HEK293T (cell line): ENCODE data around the gene BBC3.

Experiments
- CTCF ChIA-PET: fragments of 350-600 bp; formaldehyde crosslinking; extraction: SDS; loops from one replicate; lab custom pipeline; 2021; ENCODE audit warnings: antibody characterized with exemption, inconsistent platforms; lab: Yijun Ruan, JAX
- POLR2A ChIA-PET: fragments of 350-600 bp; formaldehyde crosslinking; extraction: SDS; loops from one replicate; lab custom pipeline; 2020; ENCODE audit warnings: antibody characterized with exemption, inconsistent platforms; lab: Yijun Ruan, JAX
- DNase-seq: peaks from one replicate; pipeline ENCODE4 v3.0.0; 2012; ENCODE audit warnings: mixed read lengths; ENCODE audit errors: extremely low spot score
- ARNT ChIP-seq: fragments of 450-650 bp; IDR thresholded peaks from 2 replicates; pipeline ENCODE4 v1.6.1; 2017; ENCODE audit warnings: mild to moderate bottlenecking
- BHLHE40 ChIP-seq: fragments of 450-650 bp; IDR thresholded peaks from 2 replicates; pipeline ENCODE4 v1.6.1; 2016; ENCODE audit warnings: mild to moderate bottlenecking, moderate library complexity, borderline replicate concordance
- CTBP1 ChIP-seq: fragments of 450-650 bp; IDR thresholded peaks from 2 replicates; pipeline ENCODE4 v1.6.1; 2016; ENCODE audit warnings: borderline replicate concordance
- ELF4 ChIP-seq: fragments of 450-650 bp; IDR thresholded peaks from 2 replicates; pipeline ENCODE4 v1.6.1; 2017; ENCODE audit warnings: antibody characterized with exemption
- FOXA1 ChIP-seq: fragments of 450-650 bp; IDR thresholded peaks from 2 replicates; pipeline ENCODE4 v1.6.1; 2016; ENCODE audit warnings: mild to moderate bottlenecking
- FOXK2 ChIP-seq: fragments of 450-650 bp; IDR thresholded peaks from 2 replicates; pipeline ENCODE4 v1.6.1; 2016; ENCODE audit warnings: mild to moderate bottlenecking
- FOXM1 ChIP-seq: fragments of 450-650 bp; IDR thresholded peaks from 2 replicates; pipeline ENCODE4 v1.6.1; 2017; ENCODE audit warnings: mild to moderate bottlenecking, borderline replicate concordance
- HDGF ChIP-seq: fragments of 450-650 bp; IDR thresholded peaks from 2 replicates; pipeline ENCODE4 v1.6.1; 2017; ENCODE audit warnings: antibody characterized with exemption, borderline replicate concordance
- L3MBTL2 ChIP-seq: fragments of 450-650 bp; conservative IDR thresholded peaks from 2 replicates; pipeline ENCODE4 v1.6.1; 2016; ENCODE audit warnings: mild to moderate bottlenecking
- LEF1 ChIP-seq: fragments of 450-650 bp; IDR thresholded peaks from 2 replicates; pipeline ENCODE4 v1.6.1; 2017; ENCODE audit warnings: mild to moderate bottlenecking, borderline replicate concordance
- NFRKB ChIP-seq: fragments of 450-650 bp; IDR thresholded peaks from 2 replicates; pipeline ENCODE4 v1.6.1; 2016; ENCODE audit warnings: mild to moderate bottlenecking, moderate library complexity
- SP1 ChIP-seq: fragments of 450-650 bp; IDR thresholded peaks from 2 replicates; pipeline ENCODE4 v1.6.1; 2017
- SUZ12 ChIP-seq: fragments of 450-650 bp; IDR thresholded peaks from 2 replicates; pipeline ENCODE4 v1.6.1; 2016; ENCODE audit warnings: mild to moderate bottlenecking
- TARDBP ChIP-seq: fragments of 450-650 bp; IDR thresholded peaks from 2 replicates; pipeline ENCODE4 v1.6.1; 2016
- ZNF384 ChIP-seq: fragments of 450-650 bp; IDR thresholded peaks from 2 replicates; pipeline ENCODE4 v1.6.1; 2016
- TF ChIP-seq, protein P1 (sequence below): fragments of 450-650 bp; IDR thresholded peaks from 2 replicates; pipeline ENCODE4 v1.6.1; 2016

The BBC3 gene

GRCh38 chr19:47260476-47260875, 29.5 kb upstream of the BBC3 start:
- no peak for DNase-seq
- POLR2A ChIA-PET: no interaction called here
- no peak for TF ChIP-seq FOXK2
- TF ChIP-seq FOXM1: no peak
- TF ChIP-seq, protein P1, sequence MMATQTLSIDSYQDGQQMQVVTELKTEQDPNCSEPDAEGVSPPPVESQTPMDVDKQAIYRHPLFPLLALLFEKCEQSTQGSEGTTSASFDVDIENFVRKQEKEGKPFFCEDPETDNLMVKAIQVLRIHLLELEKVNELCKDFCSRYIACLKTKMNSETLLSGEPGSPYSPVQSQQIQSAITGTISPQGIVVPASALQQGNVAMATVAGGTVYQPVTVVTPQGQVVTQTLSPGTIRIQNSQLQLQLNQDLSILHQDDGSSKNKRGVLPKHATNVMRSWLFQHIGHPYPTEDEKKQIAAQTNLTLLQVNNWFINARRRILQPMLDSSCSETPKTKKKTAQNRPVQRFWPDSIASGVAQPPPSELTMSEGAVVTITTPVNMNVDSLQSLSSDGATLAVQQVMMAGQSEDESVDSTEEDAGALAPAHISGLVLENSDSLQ: no peak
- TF ChIP-seq BHLHE40: no peak
- no peak for TF ChIP-seq LEF1
- TF ChIP-seq ELF4: no peak
- no peak for TF ChIP-seq HDGF
- no peak for TF ChIP-seq FOXA1
- TF ChIP-seq SUZ12: no peak
- TF ChIP-seq SP1: no peak
- no peak for TF ChIP-seq TARDBP
- TF ChIP-seq ZNF384: no peak
- no peak for TF ChIP-seq L3MBTL2
- no peak for TF ChIP-seq ARNT
- TF ChIP-seq CTBP1: no peak
- TF ChIP-seq NFRKB: no peak
- CTCF ChIA-PET: no interaction called here

- TF ChIP-seq BHLHE40: no peak
- TF ChIP-seq SUZ12: no peak
- no peak for TF ChIP-seq ZNF384
- ChIA-PET CTCF (no interaction called here), POLR2A (no interaction called here)
- DNase-seq: no peak
These were observed 28.0 kb upstream of the BBC3 start for GRCh38 chr19:47258895-47259555.

DNA sequence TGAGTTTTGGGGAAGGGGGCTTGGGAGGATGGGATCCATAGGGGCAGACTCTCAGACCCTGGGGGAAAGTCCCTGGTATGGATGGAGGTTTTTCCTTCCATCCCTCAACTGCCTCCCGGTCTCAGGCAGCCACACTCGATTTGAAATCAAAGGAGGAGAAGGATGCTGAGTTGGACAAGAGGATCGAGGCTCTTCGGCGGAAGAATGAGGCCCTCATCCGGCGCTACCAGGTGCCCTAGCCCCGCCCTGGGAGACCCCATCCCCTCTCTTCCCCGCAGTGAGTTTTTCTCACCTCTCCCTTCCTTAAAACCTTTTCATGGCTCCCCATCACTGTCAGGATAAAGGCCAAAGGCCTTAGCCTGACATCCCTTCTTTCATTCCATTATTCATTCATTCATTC, 27.4 kb upstream of the BBC3 start:
- ChIA-PET POLR2A (no interaction called here), CTCF (no interaction called here)
- TF ChIP-seq, protein P1: no peak
- TF ChIP-seq ARNT (no peak), BHLHE40 (no peak)
- DNase-seq: no peak

GRCh38 chr19:47257411-47258169, 26.6 kb upstream of the BBC3 start:
- ChIA-PET CTCF (interaction anchor here (1.3 kb wide), 1 partner anchor 15 kb away, joined by 4 read pairs; no protein-coding TSS in a partner anchor), POLR2A (interaction anchor here (0.9 to 2.8 kb wide), 7 partner anchors 11 to 170 kb away, joined by 3 to 44 read pairs (median 8); partner anchors contain the start of genes DHX34, INAFM1 and ZC3H4)
- TF ChIP-seq ELF4 (no peak), FOXK2 (no peak), BHLHE40 (no peak), FOXA1 (no peak), ZNF384 (no peak), LEF1 (no peak), CTBP1 (no peak), FOXM1 (no peak), L3MBTL2 (no peak; the same call in 1 of the 2 replicates), NFRKB (no peak), SP1 (no peak)
- TF ChIP-seq, protein P1: no peak
- DNase-seq: no peak

GRCh38 chr19:47256693-47257410, 25.9 kb upstream of the BBC3 start:
- ChIA-PET POLR2A (interaction anchor here (0.5 to 2.8 kb wide), 15 partner anchors 10 to 171 kb away, joined by 3 to 44 read pairs (median 8); partner anchors contain the start of genes DHX34, INAFM1, SAE1 and ZC3H4), CTCF (interaction anchor here (0.6 to 1.4 kb wide), 5 partner anchors 10 to 180 kb away, joined by 3 to 7 read pairs (median 4); no protein-coding TSS in a partner anchor)
- DNase-seq: peak; percentile 97
- TF ChIP-seq SP1 (no peak; the same call in 1 of the 2 replicates), SUZ12 (no peak), ELF4 (no peak), L3MBTL2 (no peak)
